ENCODE results near the gene SSTR5. TPM values are rescaled to one million over a fixed set of nuclear protein-coding genes. Genes with fewer than 3 reads are reported as not detected.
"Not testable (repeated sequence)": the region's sequence is repeated elsewhere in the genome, so short reads cannot be mapped to it uniquely, and the experiment has no call there.

Gene SSTR5
- total RNA-seq, 4 donors from 2014 or later, result 0.37 TPM; not detected in 3

- no peak for DNase-seq (ENCODE audit: low spot score)
- ATAC-seq (ENCODE audit: low FRiP score), result no peak
Measured at GRCh38 chr16:1091992-1092552, 19.5 kb downstream of the SSTR5 start.

GRCh38 chr16:1092685-1093283 is 20.2 kb downstream of the SSTR5 start:
- DNase-seq (ENCODE audit: low spot score); ATAC-seq (ENCODE audit: low FRiP score): not testable (repeated sequence)

More at GRCh38 chr16:1091992-1092552, 19.5 kb downstream of the SSTR5 start:
- no peak for TF ChIP-seq CTCF (IDR thresholded peaks at IDR 0.05)

- ATAC-seq (ENCODE audit: low FRiP score) (no peak), DNase-seq (ENCODE audit: low spot score) (no peak)
- TF ChIP-seq CTCF (IDR thresholded peaks at IDR 0.05), result no peak
Measured at GRCh38 chr16:1093284-1094123, 21.0 kb downstream of the SSTR5 start.

GRCh38 chr16:1094124-1094479 is 21.6 kb downstream of the SSTR5 start:
- ATAC-seq (ENCODE audit: low FRiP score) (no peak), DNase-seq (ENCODE audit: low spot score) (no peak)
- TF ChIP-seq CTCF (IDR thresholded peaks at IDR 0.05), result no peak

- ATAC-seq (ENCODE audit: low FRiP score), result no peak
- DNase-seq (ENCODE audit: low spot score), result no peak
- no peak for TF ChIP-seq CTCF (IDR thresholded peaks at IDR 0.05)
Measured at GRCh38 chr16:1094601-1095449, 22.3 kb downstream of the SSTR5 start.

GRCh38 chr16:1095450-1096168 is 23.1 kb downstream of the SSTR5 start:
- DNase-seq (ENCODE audit: low spot score), result no peak
- TF ChIP-seq CTCF (IDR thresholded peaks at IDR 0.05), result no peak
- no peak for ATAC-seq (ENCODE audit: low FRiP score)

Data from omental fat pad (tissue), 4 donors.